ENCODE data around the gene GTF2H3. TPM values are rescaled to one million over a fixed set of nuclear protein-coding genes. Genes with fewer than 3 reads are reported as not detected.

The GTF2H3 gene
- 33.1 and 37.0 TPM in 2 replicates for total RNA-seq
- long read RNA-seq, transcript GTF2H3-212 (13 exons, 3,329 nt), result major isoform, 14 of 26 reads
- long read RNA-seq, partial matches to known transcripts, result 3 of 26 reads
- long read RNA-seq, other reads (novel, unspliced or antisense), result 8 of 26 reads

- Mint-ChIP-seq H3K4me3 (peak within 1 kb of the TSS; percentile 99), H3K36me3 (ENCODE audit: low read depth) (peaks cover 6% of the 10 kb centered on the region), H3K27ac (ENCODE audit: unreplicated experiment) (peak within 1 kb of the TSS; percentile 94), H3K4me1 (peaks cover 22% of the 10 kb centered on the region), H3K27me3 (ENCODE audit: low read depth) (no peaks in the 10 kb centered on the region), H3K9me3 (no peaks in the 10 kb centered on the region)
- no peak for TF ChIP-seq CTCF (conservative IDR thresholded peaks at IDR 0.05)
- DNase-seq (ENCODE audit: low read depth, low spot score), result peak; percentile 86
Observed at GRCh38 chr12:123633379-123634141, at the start of gene GTF2H3, which contains the start of gene EIF2B1. Gene GTF2H3, plus strand, starts transcription at chr12:123633829. Its CDS starts 31 bp downstream, at chr12:123633860. Gene EIF2B1, minus strand, starts transcription at chr12:123633686. Its CDS starts 129 bp downstream, at chr12:123633557.

- Mint-ChIP-seq H3K27ac (ENCODE audit: unreplicated experiment) (no peak overlapping the region), H3K27me3 (ENCODE audit: low read depth) (no peaks in the 10 kb centered on the region), H3K4me1 (peaks cover 15% of the 10 kb centered on the region), H3K9me3 (no peaks in the 10 kb centered on the region), H3K36me3 (ENCODE audit: low read depth) (peaks cover 5% of the 10 kb centered on the region), H3K4me3 (no peak overlapping the region)
- no peak for TF ChIP-seq CTCF (conservative IDR thresholded peaks at IDR 0.05)
- no peak for DNase-seq (ENCODE audit: low read depth, low spot score)
Observed at GRCh38 chr12:123591702-123592481, 41.7 kb upstream of the GTF2H3 start.

- H3K27ac Mint-ChIP-seq (ENCODE audit: unreplicated experiment), result no peak overlapping the region
Observed at GRCh38 chr12:123595729-123596128, 37.9 kb upstream of the GTF2H3 start.

GRCh38 chr12:123597100-123597499 is 36.5 kb upstream of the GTF2H3 start:
- Mint-ChIP-seq H3K9me3 (no peaks in the 10 kb centered on the region), H3K4me1 (peaks cover 14% of the 10 kb centered on the region), H3K27me3 (ENCODE audit: low read depth) (no peaks in the 10 kb centered on the region), H3K4me3 (no peak overlapping the region), H3K27ac (ENCODE audit: unreplicated experiment) (no peak overlapping the region), H3K36me3 (ENCODE audit: low read depth) (peaks cover 8% of the 10 kb centered on the region)
- DNase-seq (ENCODE audit: low read depth, low spot score), result no peak
- no peak for TF ChIP-seq CTCF (conservative IDR thresholded peaks at IDR 0.05)

More at GRCh38 chr12:123595729-123596128, 37.9 kb upstream of the GTF2H3 start:
- H3K4me3 Mint-ChIP-seq, result peak overlapping the region; percentile 41
- TF ChIP-seq CTCF (conservative IDR thresholded peaks at IDR 0.05), result no peak
- H3K9me3 Mint-ChIP-seq, result no peaks in the 10 kb centered on the region
- no peaks in the 10 kb centered on the region for H3K27me3 Mint-ChIP-seq (ENCODE audit: low read depth)
- H3K4me1 Mint-ChIP-seq, result peaks cover 9% of the 10 kb centered on the region
- no peak for DNase-seq (ENCODE audit: low read depth, low spot score)
- H3K36me3 Mint-ChIP-seq (ENCODE audit: low read depth), result peaks cover 8% of the 10 kb centered on the region

- H3K4me3 Mint-ChIP-seq, result no peak overlapping the region
- no peaks in the 10 kb centered on the region for H3K27me3 Mint-ChIP-seq (ENCODE audit: low read depth)
- H3K9me3 Mint-ChIP-seq, result no peaks in the 10 kb centered on the region
- H3K27ac Mint-ChIP-seq (ENCODE audit: unreplicated experiment), result no peak overlapping the region
- no peak for DNase-seq (ENCODE audit: low read depth, low spot score)
- no peak for TF ChIP-seq CTCF (conservative IDR thresholded peaks at IDR 0.05)
- peaks cover 23% of the 10 kb centered on the region for H3K4me1 Mint-ChIP-seq
- peaks cover 8% of the 10 kb centered on the region for H3K36me3 Mint-ChIP-seq (ENCODE audit: low read depth)
Observed at GRCh38 chr12:123598522-123598921, 35.1 kb upstream of the GTF2H3 start.
